IMR-90 (cell line): ENCODE measurements around the gene NHP2.
"Not testable (repeated sequence)": the region's sequence is repeated elsewhere in the genome, so short reads cannot be mapped to it uniquely, and the experiment has no call there.

Source experiments
- CEBPB ChIP-seq: IDR thresholded peaks from 2 replicates; pipeline ENCODE4 v1.6.1; 2012; ENCODE audit warnings: low read depth, low read length, improper control_type of control experiment
- CHD1 ChIP-seq: IDR thresholded peaks from 2 replicates; pipeline ENCODE4 v1.6.1; 2012; ENCODE audit warnings: low read depth, low read length, improper control_type of control experiment
- CTCF ChIP-seq: conservative IDR thresholded peaks from 2 replicates; pipeline ENCODE4 v1.5.1; 2012; ENCODE audit warnings: mild to moderate bottlenecking, low read depth, low read length, improper control_type of control experiment
- ELK1 ChIP-seq: fragments of 150-350 bp; IDR thresholded peaks from 2 replicates; pipeline ENCODE4 v1.6.1; 2016; ENCODE audit warnings: low read depth, mild to moderate bottlenecking, low read length, moderate library complexity, borderline replicate concordance
- FOS ChIP-seq: fragments of 150-350 bp; IDR thresholded peaks from 2 replicates; pipeline ENCODE4 v1.6.1; 2016; ENCODE audit warnings: low read depth, low read length
- MAFK ChIP-seq: IDR thresholded peaks from 2 replicates; pipeline ENCODE4 v1.6.1; 2012; ENCODE audit warnings: low read depth, low read length, improper control_type of control experiment
- MAZ ChIP-seq: IDR thresholded peaks from 2 replicates; pipeline ENCODE4 v1.6.1; 2012; ENCODE audit warnings: low read depth, mild to moderate bottlenecking, low read length, improper control_type of control experiment, moderate library complexity, borderline replicate concordance
- MXI1 ChIP-seq: IDR thresholded peaks from 2 replicates; pipeline ENCODE4 v1.6.1; 2012; ENCODE audit warnings: low read depth, mild to moderate bottlenecking, low read length, moderate library complexity, borderline replicate concordance
- NFE2L2 ChIP-seq: fragments of 150-350 bp; IDR thresholded peaks from 2 replicates; pipeline ENCODE4 v1.6.1; 2016; ENCODE audit warnings: low read depth, mild to moderate bottlenecking, low read length
- POLR2A ChIP-seq: IDR thresholded peaks from 2 replicates; pipeline ENCODE4 v1.6.1; 2012; ENCODE audit warnings: mild to moderate bottlenecking, low read depth, low read length
- RAD21 ChIP-seq: IDR thresholded peaks from 2 replicates; pipeline ENCODE4 v1.6.1; 2012; ENCODE audit warnings: low read length, improper control_type of control experiment
- RCOR1 ChIP-seq: IDR thresholded peaks from 2 replicates; pipeline ENCODE4 v1.6.1; 2012; ENCODE audit warnings: mild to moderate bottlenecking, low read length, improper control_type of control experiment; ENCODE audit not compliant: insufficient replicate concordance
- RFX5 ChIP-seq: IDR thresholded peaks from 2 replicates; pipeline ENCODE4 v1.8.0; 2012; ENCODE audit warnings: low read depth, mild to moderate bottlenecking, low read length, moderate library complexity
- USF2 ChIP-seq: fragments of 150-350 bp; IDR thresholded peaks from 2 replicates; pipeline ENCODE4 v1.6.1; 2017; ENCODE audit warnings: mild to moderate bottlenecking, antibody characterized with exemption, low read length, low read depth

DNA sequence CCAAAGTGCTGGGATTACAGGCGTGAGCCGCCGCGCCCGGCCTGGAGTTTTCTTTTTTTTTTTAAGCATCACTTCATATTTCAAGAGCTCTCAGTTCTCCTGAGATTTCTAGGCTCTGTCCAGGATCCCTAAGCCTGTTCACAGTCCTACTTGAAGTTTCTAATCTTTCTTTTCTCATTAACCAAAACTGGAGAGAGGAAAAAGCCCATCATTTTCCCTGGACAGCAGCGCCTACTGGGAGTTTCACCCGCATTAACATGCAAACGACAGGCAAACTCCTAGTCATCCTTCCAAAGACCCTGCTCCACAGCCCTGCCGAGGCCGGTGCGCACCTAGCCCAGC is 23.5 kb downstream of the NHP2 start:
- not testable (repeated sequence) for TF ChIP-seq CTCF, NFE2L2, POLR2A, FOS, MXI1, RFX5, CHD1, RCOR1, RAD21, MAZ, USF2, MAFK, ELK1, CEBPB
